ENCODE results near the gene SLC50A1.

Gene SLC50A1

GRCh38 chr1:155135415-155136028, at the start of gene SLC50A1:
Gene SLC50A1, plus strand, starts transcription at chr1:155135852. Its CDS starts 60 bp downstream, at chr1:155135912.
- DNase-seq: peak; percentile 97 to 99 (median 97)

- DNase-seq: peak; percentile 66 to 71 (median 66)
Measured at GRCh38 chr1:155086128-155086741, 49.4 kb upstream of the SLC50A1 start.

- DNase-seq: no peak
Measured at GRCh38 chr1:155086856-155087535, 48.7 kb upstream of the SLC50A1 start.

GRCh38 chr1:155091071-155092051, 44.3 kb upstream of the SLC50A1 start:
- DNase-seq: peak; percentile 81 to 86 (median 86)

GRCh38 chr1:155092131-155092530, 43.5 kb upstream of the SLC50A1 start:
- peak in 1 of 3 donors; percentile 17 for DNase-seq

- DNase-seq: peak in 1 of 3 donors; percentile 5
Measured at GRCh38 chr1:155092641-155093040, 43.0 kb upstream of the SLC50A1 start.

- DNase-seq: peak; percentile 39 to 47 (median 41)
Measured at GRCh38 chr1:155093911-155094621, 41.6 kb upstream of the SLC50A1 start.

- no peak for DNase-seq
Measured at GRCh38 chr1:155094622-155094948, 41.1 kb upstream of the SLC50A1 start.

- DNase-seq: no peak
Measured at GRCh38 chr1:155099331-155099730, 36.3 kb upstream of the SLC50A1 start.

GRCh38 chr1:155103325-155103724, 32.3 kb upstream of the SLC50A1 start:
- no peak for DNase-seq

GRCh38 chr1:155104605-155105534, 30.8 kb upstream of the SLC50A1 start:
- no peak for DNase-seq

- DNase-seq: no peak
Measured at GRCh38 chr1:155105604-155106011, 30.0 kb upstream of the SLC50A1 start.

- no peak for DNase-seq
Measured at GRCh38 chr1:155106862-155107261, 28.8 kb upstream of the SLC50A1 start.

- no peak for DNase-seq
Measured at GRCh38 chr1:155107309-155108264, 28.1 kb upstream of the SLC50A1 start.

GRCh38 chr1:155108296-155108695, 27.4 kb upstream of the SLC50A1 start:
- DNase-seq: no peak

- DNase-seq: no peak
Measured at GRCh38 chr1:155110381-155110780, 25.3 kb upstream of the SLC50A1 start.

GRCh38 chr1:155110826-155111225, 24.8 kb upstream of the SLC50A1 start:
- no peak for DNase-seq

- no peak for DNase-seq
Measured at GRCh38 chr1:155113450-155113980, 22.1 kb upstream of the SLC50A1 start.

GRCh38 chr1:155116113-155116764, 19.4 kb upstream of the SLC50A1 start:
- DNase-seq: no peak
